ENCODE data around the gene DPPA4.
"Not testable (repeated sequence)": the region's sequence is repeated elsewhere in the genome, so short reads cannot be mapped to it uniquely, and the experiment has no call there.

The DPPA4 gene

DNA sequence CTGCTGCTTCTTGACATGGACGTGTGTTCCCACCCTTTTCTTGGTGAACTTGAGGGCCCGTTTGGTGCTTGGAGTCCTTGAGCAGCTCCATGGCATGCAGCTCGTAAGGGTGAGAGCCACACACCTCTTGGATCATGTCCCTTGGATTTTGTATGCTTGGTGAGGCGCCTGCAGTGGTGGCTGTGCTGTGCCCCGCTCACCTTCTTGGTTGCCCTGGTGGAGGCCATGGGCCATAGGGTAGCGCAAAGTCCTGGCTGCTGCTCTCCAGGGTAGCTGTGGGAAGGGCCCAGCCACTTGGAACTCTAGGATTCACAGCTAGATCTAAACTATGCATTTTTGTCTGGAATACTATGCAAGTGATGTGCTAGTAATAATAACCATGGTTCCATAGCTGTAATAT, 26.7 kb upstream of the DPPA4 start:
- no peak for DNase-seq (ENCODE audit: insufficient read length, low spot score)
- FAIRE-seq = no peak
- TF ChIP-seq POLR2AphosphoS5 (IDR thresholded peaks at IDR 0.05; ENCODE audit: low read depth, low read length) = no peak
- TF ChIP-seq TAF1 (IDR thresholded peaks at IDR 0.05; ENCODE audit: low read depth, low read length) = no peak
- no peak for TF ChIP-seq PAX5 (IDR thresholded peaks at IDR 0.05; ENCODE audit: insufficient read depth, low read length, severe bottlenecking)
- TF ChIP-seq SPI1 (IDR thresholded peaks at IDR 0.05; ENCODE audit: low read depth, low read length) = no peak
- TF ChIP-seq POLR2A (IDR thresholded peaks at IDR 0.05; ENCODE audit: low read depth, low read length) = no peak
- TF ChIP-seq POU2F2 (IDR thresholded peaks at IDR 0.05; ENCODE audit: low read depth, low read length) = no peak

DNA sequence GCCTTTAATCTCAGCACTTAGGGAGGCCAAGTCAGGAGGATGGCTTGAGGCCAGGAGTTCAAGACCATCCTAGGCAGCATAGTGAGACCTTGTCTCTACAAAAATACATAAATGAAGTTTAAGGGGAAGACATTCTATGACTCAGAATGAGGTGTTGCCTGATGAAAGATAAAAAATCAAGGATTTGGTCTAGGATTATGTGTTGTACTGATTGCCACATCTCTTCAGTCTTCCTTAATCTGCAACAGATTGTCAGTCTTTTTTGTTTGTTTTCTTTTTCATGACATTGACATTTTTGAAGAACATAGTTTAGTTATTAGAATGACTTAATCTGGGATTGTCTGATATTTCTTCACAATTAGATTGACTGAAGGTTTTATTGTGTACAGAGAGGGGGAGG, 26.3 kb upstream of the DPPA4 start:
- FAIRE-seq (no peak), DNase-seq (ENCODE audit: insufficient read length, low spot score) (no peak)
- TF ChIP-seq POLR2AphosphoS5 (IDR thresholded peaks at IDR 0.05; ENCODE audit: low read depth, low read length) (no peak), SPI1 (IDR thresholded peaks at IDR 0.05; ENCODE audit: low read depth, low read length) (no peak), POU2F2 (IDR thresholded peaks at IDR 0.05; ENCODE audit: low read depth, low read length) (no peak), POLR2A (IDR thresholded peaks at IDR 0.05; ENCODE audit: low read depth, low read length) (no peak), TAF1 (IDR thresholded peaks at IDR 0.05; ENCODE audit: low read depth, low read length) (no peak), PAX5 (IDR thresholded peaks at IDR 0.05; ENCODE audit: insufficient read depth, low read length, severe bottlenecking) (no peak)

DNA sequence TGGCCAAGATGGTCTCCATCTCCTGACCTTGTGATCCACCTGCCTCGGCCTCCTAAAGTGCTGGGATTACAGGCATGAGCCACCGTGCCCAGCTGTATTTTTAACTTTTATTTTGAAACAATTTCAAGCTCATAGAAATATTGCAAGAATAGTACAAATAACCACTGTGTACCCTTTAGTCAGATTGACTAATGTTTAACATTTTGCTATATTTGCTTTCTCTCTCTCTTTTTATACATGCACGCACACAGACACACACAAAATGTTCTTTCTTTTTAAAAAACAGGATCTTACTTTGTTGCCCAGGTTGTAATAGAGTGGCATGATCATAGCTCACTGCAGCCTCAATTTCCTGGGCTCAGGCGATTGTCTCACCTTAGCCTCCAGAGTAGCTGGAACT, 25.5 kb upstream of the DPPA4 start:
- DNase-seq (ENCODE audit: insufficient read length, low spot score) (no peak), FAIRE-seq (no peak)
- TF ChIP-seq PAX5 (IDR thresholded peaks at IDR 0.05; ENCODE audit: insufficient read depth, low read length, severe bottlenecking) (no peak), TAF1 (IDR thresholded peaks at IDR 0.05; ENCODE audit: low read depth, low read length) (no peak), SPI1 (IDR thresholded peaks at IDR 0.05; ENCODE audit: low read depth, low read length) (no peak), POLR2A (IDR thresholded peaks at IDR 0.05; ENCODE audit: low read depth, low read length) (no peak), POU2F2 (IDR thresholded peaks at IDR 0.05; ENCODE audit: low read depth, low read length) (no peak), POLR2AphosphoS5 (IDR thresholded peaks at IDR 0.05; ENCODE audit: low read depth, low read length) (no peak)

DNA sequence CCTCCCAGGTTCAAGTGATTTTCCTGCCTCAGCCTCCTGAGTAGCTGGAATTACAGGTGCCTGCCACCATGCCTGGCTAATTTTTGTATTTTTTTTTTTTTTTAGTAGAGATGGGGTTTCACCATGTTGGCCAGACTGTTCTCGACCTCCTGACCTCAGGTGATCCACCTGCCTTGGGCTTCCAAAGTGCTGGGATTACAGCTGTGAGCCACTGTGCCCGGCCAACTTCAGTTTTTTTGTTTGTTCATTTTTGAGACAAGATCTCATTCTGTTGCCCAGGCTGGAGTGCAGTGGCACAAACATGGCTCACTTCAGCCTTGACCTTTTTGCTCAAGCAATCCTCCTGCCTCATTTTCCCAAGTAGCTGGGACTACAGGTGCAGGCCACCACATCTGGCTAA, 21.5 kb upstream of the DPPA4 start:
- not testable (repeated sequence) for DNase-seq (ENCODE audit: insufficient read length, low spot score); FAIRE-seq

DNA sequence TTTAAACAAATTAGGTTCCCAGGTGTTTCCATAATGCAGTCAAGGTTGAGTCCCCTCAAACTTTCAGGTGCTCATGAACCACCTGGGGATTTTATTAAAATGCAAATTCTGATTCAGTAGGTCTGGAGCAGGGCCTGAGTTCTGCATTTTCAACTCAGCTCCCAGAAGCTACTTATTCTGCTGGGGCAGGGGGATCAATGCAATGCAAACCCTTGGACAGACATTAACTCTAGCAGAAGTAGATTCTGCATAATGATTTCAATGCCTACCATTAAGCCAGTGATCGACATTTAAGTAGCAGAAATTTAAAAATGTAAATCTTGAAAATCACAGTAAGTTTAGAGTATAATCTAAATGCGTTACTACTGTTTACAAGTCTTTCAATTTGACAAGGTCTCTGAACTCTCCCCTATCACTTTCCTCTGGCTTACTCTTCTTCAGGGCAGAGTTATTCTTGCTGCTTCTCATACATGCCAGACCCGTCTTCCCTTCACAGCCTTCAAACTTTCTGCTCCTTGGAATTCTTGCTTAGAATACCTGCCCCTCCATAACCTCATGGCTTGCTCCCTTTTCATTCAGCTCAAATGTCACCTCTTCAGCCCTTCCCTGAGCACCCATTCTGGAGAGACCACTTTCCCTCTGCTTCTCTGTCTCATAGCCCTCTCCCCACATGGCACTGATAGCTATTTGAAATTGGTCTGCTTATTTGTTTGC, 19.3 kb upstream of the DPPA4 start:
- FAIRE-seq (no peak), DNase-seq (ENCODE audit: insufficient read length, low spot score) (no peak)
- TF ChIP-seq POLR2AphosphoS5 (IDR thresholded peaks at IDR 0.05; ENCODE audit: low read depth, low read length) (no peak), POLR2A (IDR thresholded peaks at IDR 0.05; ENCODE audit: low read depth, low read length) (no peak), PAX5 (IDR thresholded peaks at IDR 0.05; ENCODE audit: insufficient read depth, low read length, severe bottlenecking) (no peak), TAF1 (IDR thresholded peaks at IDR 0.05; ENCODE audit: low read depth, low read length) (no peak)

DNA sequence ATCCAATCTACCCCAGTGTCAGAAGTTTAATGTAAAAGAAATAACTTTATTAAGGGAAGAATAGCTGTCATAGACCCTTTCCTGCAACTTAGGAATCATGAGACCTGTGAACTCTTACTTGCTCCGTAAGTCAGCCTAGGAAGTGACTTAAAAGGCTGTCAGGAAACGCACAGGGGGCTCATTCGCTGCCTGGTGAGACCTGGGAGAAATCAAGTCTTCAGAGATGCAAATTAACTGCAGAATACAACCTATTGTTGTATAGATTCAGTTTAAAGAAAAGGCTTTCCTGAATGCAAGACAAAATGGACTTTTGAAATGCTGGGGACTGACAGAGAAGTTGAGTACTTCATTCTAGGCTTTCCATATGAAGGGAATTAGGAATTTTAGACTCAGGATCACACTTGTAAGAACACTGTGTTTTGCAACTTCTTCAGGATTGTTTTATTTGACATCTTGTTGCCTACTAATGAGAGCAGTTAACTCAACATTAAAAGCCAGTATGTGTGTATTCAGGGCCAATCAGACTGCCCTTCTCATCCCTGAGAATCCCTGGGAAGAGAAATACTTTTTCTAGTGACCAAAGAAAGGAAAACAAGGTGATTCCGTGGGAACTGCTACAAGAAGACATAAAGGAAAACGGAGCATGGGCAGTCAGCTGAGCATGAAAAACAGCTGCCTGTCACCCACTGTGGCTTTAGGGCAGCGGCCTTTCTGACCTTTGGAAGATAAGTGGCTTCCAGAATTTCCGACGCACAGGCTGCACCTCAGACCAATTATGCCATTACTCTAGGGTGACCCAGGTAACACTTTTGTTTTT, 18.5 kb upstream of the DPPA4 start:
- TF ChIP-seq POLR2A (IDR thresholded peaks at IDR 0.05; ENCODE audit: low read depth, low read length) = no peak
- no peak for TF ChIP-seq SPI1 (IDR thresholded peaks at IDR 0.05; ENCODE audit: low read depth, low read length)
- no peak for TF ChIP-seq PAX5 (IDR thresholded peaks at IDR 0.05; ENCODE audit: insufficient read depth, low read length, severe bottlenecking)
- TF ChIP-seq POU2F2 (IDR thresholded peaks at IDR 0.05; ENCODE audit: low read depth, low read length) = no peak
- TF ChIP-seq TAF1 (IDR thresholded peaks at IDR 0.05; ENCODE audit: low read depth, low read length) = no peak
- TF ChIP-seq POLR2AphosphoS5 (IDR thresholded peaks at IDR 0.05; ENCODE audit: low read depth, low read length) = no peak
- DNase-seq (ENCODE audit: insufficient read length, low spot score) (no peak), FAIRE-seq (no peak)

DNA sequence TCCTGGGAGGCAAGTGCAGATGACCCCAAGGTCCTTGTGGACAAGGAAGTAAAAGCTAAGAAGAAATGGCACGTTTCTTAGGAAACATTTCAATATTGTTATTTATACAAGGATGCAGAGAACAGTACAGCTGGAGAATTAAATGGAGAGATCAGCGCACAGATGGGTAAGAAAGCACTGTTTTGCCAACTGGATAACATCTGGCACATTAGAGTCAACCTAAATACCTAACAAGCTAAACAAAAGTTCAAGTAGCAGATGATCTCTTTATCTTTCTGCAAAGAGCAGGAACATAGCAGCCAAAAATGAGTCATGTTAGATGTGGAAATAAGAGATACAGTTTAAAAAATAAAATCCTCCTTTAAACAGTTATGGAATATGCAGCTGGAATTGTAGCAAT, 15.7 kb upstream of the DPPA4 start:
- TF ChIP-seq POLR2A (IDR thresholded peaks at IDR 0.05; ENCODE audit: low read depth, low read length) (no peak), SPI1 (IDR thresholded peaks at IDR 0.05; ENCODE audit: low read depth, low read length) (no peak), PAX5 (IDR thresholded peaks at IDR 0.05; ENCODE audit: insufficient read depth, low read length, severe bottlenecking) (no peak), TAF1 (IDR thresholded peaks at IDR 0.05; ENCODE audit: low read depth, low read length) (no peak), POU2F2 (IDR thresholded peaks at IDR 0.05; ENCODE audit: low read depth, low read length) (no peak), POLR2AphosphoS5 (IDR thresholded peaks at IDR 0.05; ENCODE audit: low read depth, low read length) (no peak)
- FAIRE-seq (no peak), DNase-seq (ENCODE audit: insufficient read length, low spot score) (no peak)

DNA sequence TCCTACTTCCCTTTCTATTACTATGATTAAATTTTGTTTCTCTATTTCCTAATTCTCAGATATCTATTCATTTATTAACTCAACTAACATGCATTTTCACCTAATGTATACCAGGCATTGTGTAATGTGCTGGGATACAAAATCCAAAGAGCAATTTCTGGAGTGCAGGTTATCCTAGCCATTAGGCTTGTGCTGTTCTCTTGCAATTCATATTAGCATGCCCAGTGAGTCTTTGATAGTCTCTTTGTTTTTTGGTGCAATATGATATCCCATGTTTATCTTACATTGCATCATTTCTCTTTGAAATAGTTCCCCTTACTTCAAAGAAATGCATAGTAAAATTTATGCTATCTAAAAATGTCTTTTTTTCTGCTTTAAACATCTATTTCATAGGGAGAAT, 13.9 kb upstream of the DPPA4 start:
- no peak for FAIRE-seq
- DNase-seq (ENCODE audit: insufficient read length, low spot score) = no peak
- TF ChIP-seq POU2F2 (IDR thresholded peaks at IDR 0.05; ENCODE audit: low read depth, low read length) (no peak), POLR2AphosphoS5 (IDR thresholded peaks at IDR 0.05; ENCODE audit: low read depth, low read length) (no peak)

DNA sequence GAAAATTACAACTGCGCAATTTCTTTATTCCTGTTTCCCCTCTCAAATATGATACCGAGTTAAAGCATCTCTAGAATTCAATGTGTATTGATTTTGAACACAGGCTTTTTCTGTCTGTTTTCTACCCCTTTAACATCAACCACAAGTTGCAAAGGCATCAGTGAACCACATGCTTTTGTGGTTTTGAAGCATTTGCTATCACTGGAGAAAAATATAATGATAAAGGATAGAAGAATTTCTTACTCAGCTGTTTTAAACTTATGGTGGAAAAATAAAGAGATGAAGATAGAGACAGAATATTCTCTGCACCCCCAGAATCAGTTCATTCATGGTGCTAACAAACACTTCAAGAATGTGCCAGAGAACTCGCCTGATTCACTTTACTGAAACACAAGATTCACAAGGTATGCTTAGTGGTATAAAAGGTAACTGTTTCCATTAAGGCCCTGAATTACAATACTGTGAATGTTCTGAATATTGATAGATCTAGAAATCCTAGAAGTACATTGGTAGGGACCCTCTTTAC, 9.5 kb upstream of the DPPA4 start:
- no peak for TF ChIP-seq SPI1 (IDR thresholded peaks at IDR 0.05; ENCODE audit: low read depth, low read length)
- no peak for DNase-seq (ENCODE audit: insufficient read length, low spot score)
- FAIRE-seq = no peak

DNA sequence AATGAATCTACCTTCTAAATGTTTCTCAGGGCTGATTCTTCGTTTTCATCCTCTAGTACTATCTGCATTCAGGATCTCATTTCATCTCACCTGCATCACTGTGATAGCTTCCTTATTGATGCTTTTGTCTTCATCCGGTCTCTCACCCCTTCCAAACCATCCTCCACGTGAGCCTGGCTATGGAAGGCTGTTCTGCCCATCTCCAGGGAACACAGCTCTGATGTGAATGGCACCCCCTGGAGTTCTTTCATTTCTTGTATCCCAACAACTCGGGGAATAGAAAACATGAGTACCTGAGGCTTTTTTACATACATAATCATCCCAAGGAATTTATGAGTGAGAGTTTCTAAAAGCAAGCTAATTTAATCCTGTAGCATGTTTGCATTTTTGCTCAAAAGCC, 8.8 kb upstream of the DPPA4 start:
- DNase-seq (ENCODE audit: insufficient read length, low spot score) (no peak), FAIRE-seq (no peak)
- no peak for TF ChIP-seq SPI1 (IDR thresholded peaks at IDR 0.05; ENCODE audit: low read depth, low read length)
- TF ChIP-seq PAX5 (IDR thresholded peaks at IDR 0.05; ENCODE audit: insufficient read depth, low read length, severe bottlenecking) = no peak
- TF ChIP-seq POU2F2 (IDR thresholded peaks at IDR 0.05; ENCODE audit: low read depth, low read length) = no peak
- TF ChIP-seq POLR2AphosphoS5 (IDR thresholded peaks at IDR 0.05; ENCODE audit: low read depth, low read length) = no peak
- TF ChIP-seq TAF1 (IDR thresholded peaks at IDR 0.05; ENCODE audit: low read depth, low read length) = no peak
- no peak for TF ChIP-seq POLR2A (IDR thresholded peaks at IDR 0.05; ENCODE audit: low read depth, low read length)
